GM23338 (cell line): ENCODE data around the gene TNS1. TPM values are rescaled to one million over a fixed set of nuclear protein-coding genes. Genes with fewer than 3 reads are reported as not detected.

Source experiments
- ATAC-seq: fragments of 200-7000 bp; cut with Tn5 transposase; 3 replicates; pipeline ENCODE4 v1.9.1; 2020
- DNase-seq: peaks from one replicate; pipeline ENCODE4 v3.0.0-alpha.2; 2015; ENCODE audit warnings: low spot score
- H2AFZ ChIP-seq: fragments of 200-600 bp; sonication (generic); 2 replicates; pipeline ENCODE4 v1.8.0; 2016; ENCODE audit warnings: antibody characterized with exemption, mild to moderate bottlenecking, moderate library complexity
- H3F3A ChIP-seq: fragments of 200-600 bp; sonication (generic); replicated peaks from 2 replicates; pipeline ENCODE4 v1.8.0; 2017; ENCODE audit warnings: antibody characterized with exemption, mixed run types, low read depth
- H3K27ac ChIP-seq: fragments of 200-600 bp; sonication (generic); 2 replicates; pipeline ENCODE4 v1.6.1; 2016; ENCODE audit warnings: low read depth
- H3K27me3 ChIP-seq: fragments of 200-600 bp; sonication (generic); 2 replicates; pipeline ENCODE4 v1.8.0; 2016; ENCODE audit warnings: mild to moderate bottlenecking, mixed run types, moderate library complexity; ENCODE audit not compliant: insufficient read depth
- H3K36me3 ChIP-seq: fragments of 200-600 bp; sonication (generic); 2 replicates; pipeline ENCODE4 v1.8.0; 2016; ENCODE audit warnings: mild to moderate bottlenecking; ENCODE audit not compliant: insufficient read depth
- H3K4me1 ChIP-seq: fragments of 200-600 bp; sonication (generic); 2 replicates; pipeline ENCODE4 v1.8.0; 2016; ENCODE audit warnings: mild to moderate bottlenecking, moderate library complexity; ENCODE audit not compliant: insufficient read depth
- H3K4me2 ChIP-seq: fragments of 200-600 bp; sonication (generic); 2 replicates; pipeline ENCODE4 v1.7.1; 2017; ENCODE audit warnings: mixed run types
- H3K4me3 ChIP-seq: fragments of 200-600 bp; sonication (generic); 2 replicates; pipeline ENCODE4 v1.6.1; 2016; ENCODE audit warnings: mixed run types
- H3K79me2 ChIP-seq: fragments of 200-600 bp; sonication (generic); replicated peaks from 2 replicates; pipeline ENCODE4 v1.8.0; 2017; ENCODE audit warnings: mild to moderate bottlenecking; ENCODE audit not compliant: insufficient read depth
- H3K9me2 ChIP-seq: fragments of 200-600 bp; sonication (generic); 2 replicates; pipeline ENCODE4 v1.8.0; 2017; ENCODE audit not compliant: insufficient read depth
- H4K20me1 ChIP-seq: fragments of 200-600 bp; sonication (generic); replicated peaks from 2 replicates; pipeline ENCODE4 v1.8.0; 2017; ENCODE audit warnings: mild to moderate bottlenecking; ENCODE audit not compliant: insufficient read depth
- H3K27ac Mint-ChIP-seq: 2 replicates; pipeline ENCODE4 v1.8.0; 2020; ENCODE audit warnings: inconsistent platforms, mild to moderate bottlenecking, moderate library complexity, mixed read lengths
- H3K27me3 Mint-ChIP-seq: 3 replicates; pipeline ENCODE4 v1.8.0; 2022; ENCODE audit warnings: low read depth, mild to moderate bottlenecking, moderate library complexity, mixed read lengths, inconsistent platforms; ENCODE audit not compliant: insufficient read depth, poor library complexity
- H3K36me3 Mint-ChIP-seq: 3 replicates; pipeline ENCODE4 v1.8.0; 2021; ENCODE audit warnings: low read depth, mild to moderate bottlenecking, inconsistent platforms, moderate library complexity, mixed read lengths
- H3K4me1 Mint-ChIP-seq: 3 replicates; pipeline ENCODE4 v1.8.0; 2020; ENCODE audit warnings: mild to moderate bottlenecking, inconsistent platforms, mixed read lengths
- H3K4me3 Mint-ChIP-seq: 3 replicates; pipeline ENCODE4 v1.8.0; 2021; ENCODE audit warnings: moderate library complexity, mild to moderate bottlenecking, inconsistent platforms, mixed read lengths
- H3K9me3 Mint-ChIP-seq: 3 replicates; pipeline ENCODE4 v1.8.0; 2020; ENCODE audit warnings: moderate library complexity, mild to moderate bottlenecking, inconsistent platforms, mixed read lengths
- CREB1 ChIP-seq: fragments of 250-450 bp; sonication (Bioruptor Pico); IDR thresholded peaks from 2 replicates; pipeline ENCODE4 v1.5.0; 2020; ENCODE audit warnings: low read depth, mild to moderate bottlenecking, moderate library complexity
- CTCF ChIP-seq, 2 experiments: fragments of 200-600 bp in 1 of 2; sonication (generic) in 1 of 2; conservative IDR thresholded peaks; 2 replicates each; pipeline versions ENCODE4 v1.5.1 to v1.6.1; 2016 to 2017; ENCODE audit warnings: antibody characterized with exemption in 2 of 2, low read depth in 2 of 2, mild to moderate bottlenecking in 2 of 2, moderate library complexity in 1 of 2
- ETS1 ChIP-seq: IDR thresholded peaks from 2 replicates; pipeline ENCODE4 v1.6.1; 2016; ENCODE audit warnings: antibody characterized with exemption
- EZH2 ChIP-seq: fragments of 200-600 bp; sonication (generic); IDR thresholded peaks from one replicate; pipeline ENCODE4 v1.8.0; 2017; ENCODE audit warnings: antibody characterized with exemption, mild to moderate bottlenecking, low read depth; ENCODE audit not compliant: unreplicated experiment
- EZH2phosphoT487 ChIP-seq: fragments of 200-600 bp; sonication (generic); IDR thresholded peaks from one replicate; pipeline ENCODE4 v1.8.1; 2018; ENCODE audit warnings: antibody characterized with exemption; ENCODE audit not compliant: unreplicated experiment
- JUNB ChIP-seq: IDR thresholded peaks from one replicate; pipeline ENCODE4 v1.6.1; 2016; ENCODE audit warnings: antibody characterized with exemption; ENCODE audit not compliant: unreplicated experiment
- NANOG ChIP-seq: IDR thresholded peaks from 2 replicates; pipeline ENCODE4 v1.6.1; 2016; ENCODE audit warnings: antibody characterized with exemption, borderline replicate concordance
- POLR2AphosphoS5 ChIP-seq: IDR thresholded peaks from 2 replicates; pipeline ENCODE4 v1.6.1; 2016; ENCODE audit warnings: antibody characterized with exemption, low read depth
- REST ChIP-seq: IDR thresholded peaks from one replicate; pipeline ENCODE4 v1.6.1; 2018; ENCODE audit warnings: antibody characterized with exemption; ENCODE audit not compliant: unreplicated experiment
- STAT1 ChIP-seq: IDR thresholded peaks from one replicate; pipeline ENCODE4 v1.6.1; 2016; ENCODE audit warnings: antibody characterized with exemption; ENCODE audit not compliant: unreplicated experiment
- ZNF114 ChIP-seq: fragments of 250-450 bp; sonication (Bioruptor Pico); IDR thresholded peaks from 2 replicates; pipeline ENCODE4 v1.5.0; 2020; ENCODE audit warnings: mild to moderate bottlenecking, moderate library complexity
- ZNF331 ChIP-seq: fragments of 250-450 bp; sonication (Bioruptor Pico); IDR thresholded peaks from 2 replicates; pipeline ENCODE4 v1.5.0; 2020; ENCODE audit warnings: low read depth, mild to moderate bottlenecking, moderate library complexity
- ZNF462 ChIP-seq: fragments of 250-450 bp; sonication (Bioruptor Pico); IDR thresholded peaks from 2 replicates; pipeline ENCODE4 v1.5.0; 2020; ENCODE audit warnings: mild to moderate bottlenecking, moderate library complexity
- polyA plus RNA-seq: library from polyadenylated mRNA; unstranded; fragments of >200 nt; fragmentation: Nextera tagmentation; extraction: Ambion mirVana; gene quantifications from 2 replicates; pipeline ENCODE4 v1.2.1, GENCODE V29; 2016
- total RNA-seq: library from RNA; depleted of rRNA; stranded (reverse); fragments of >200 nt; shearing (Covaris generic); gene quantifications from 2 replicates; pipeline ENCODE4 v1.2.3, GENCODE V29; 2014

TNS1 gene
- total and polyA plus RNA-seq, 2 experiments from 2014 or later, result 2.0 to 7.4 TPM

GRCh38 chr2:218005486-218005885, 2.7 kb upstream of the TNS1 start:
- peaks cover 31% of the 10 kb centered on the region for H3K4me1 Mint-ChIP-seq
- Histone ChIP-seq H3K27me3 (peaks cover 25% of the 10 kb centered on the region), H3K79me2 (no peaks in the 10 kb centered on the region), H3K36me3 (no peaks in the 10 kb centered on the region), H3K4me3 (no peak overlapping the region), H2AFZ (no peak overlapping the region), H4K20me1 (no peaks in the 10 kb centered on the region), H3F3A (no peaks in the 10 kb centered on the region), H3K4me1 (peaks cover 14% of the 10 kb centered on the region; the same call in 1 of the 2 replicates), H3K9me2 (no peaks in the 10 kb centered on the region), H3K27ac (no peak overlapping the region), H3K4me2 (no peak overlapping the region)
- H3K27ac Mint-ChIP-seq, result no peak overlapping the region
- peaks cover 25% of the 10 kb centered on the region for H3K27me3 Mint-ChIP-seq
- DNase-seq, result no peak
- no peaks in the 10 kb centered on the region for H3K9me3 Mint-ChIP-seq
- no peak overlapping the region for H3K4me3 Mint-ChIP-seq
- no peaks in the 10 kb centered on the region for H3K36me3 Mint-ChIP-seq
- ATAC-seq, result no peak
- TF ChIP-seq JUNB (no peak), ETS1 (no peak), POLR2AphosphoS5 (no peak), STAT1 (no peak), CREB1 (no peak), EZH2 (no peak), CTCF (conservative IDR thresholded peaks at IDR 0.05; ENCODE audit: low read depth in 2 of 2) (no peak), REST (no peak), ZNF114 (CRISPR knock-in tag) (no peak), ZNF331 (CRISPR knock-in tag) (no peak), NANOG (no peak), ZNF462 (CRISPR knock-in tag) (no peak), EZH2phosphoT487 (no peak)
